Activated naive CD8-positive, alpha-beta T cell treated with anti-CD3 and anti-CD28 coated beads, Interleukin-2, amount 50 U/mL, for 24 hours (primary cell): ENCODE results near the gene PRKCZ.
A peak's percentile ranks its signal among the peaks of the same experiment; 100 is the strongest.

Experiments
- ATAC-seq: fragments of 150-1000 bp; cut with Tn5 transposase; one replicate; pipeline ENCODE4 v1.10.0; 2021
- DNase-seq: peaks from one replicate; pipeline ENCODE4 v3.0.0; 2021
- H3K27ac Mint-ChIP-seq: one replicate; pipeline ENCODE4 v1.8.0; 2021; ENCODE audit warnings: mild to moderate bottlenecking, mixed read lengths
- H3K27me3 Mint-ChIP-seq: one replicate; pipeline ENCODE4 v1.8.0; 2021; ENCODE audit warnings: mixed read lengths
- H3K36me3 Mint-ChIP-seq: one replicate; pipeline ENCODE4 v1.8.0; 2021; ENCODE audit warnings: low read depth, mixed read lengths
- H3K4me1 Mint-ChIP-seq: one replicate; pipeline ENCODE4 v1.8.0; 2021; ENCODE audit warnings: mixed read lengths
- H3K4me3 Mint-ChIP-seq: one replicate; pipeline ENCODE4 v1.8.0; 2021; ENCODE audit warnings: mild to moderate bottlenecking, moderate library complexity, mixed read lengths
- H3K9me3 Mint-ChIP-seq: one replicate; pipeline ENCODE4 v1.8.0; 2021; ENCODE audit warnings: mixed read lengths

The PRKCZ gene

GRCh38 chr1:2032737-2033136 lies 17.5 kb upstream of the PRKCZ start:
- ATAC-seq = no peak
- Mint-ChIP-seq H3K36me3 (no peaks in the 10 kb centered on the region), H3K9me3 (no peaks in the 10 kb centered on the region), H3K27ac (no peak overlapping the region), H3K4me1 (no peaks in the 10 kb centered on the region), H3K27me3 (no peaks in the 10 kb centered on the region), H3K4me3 (no peak overlapping the region)
- DNase-seq = no peak

- H3K27ac Mint-ChIP-seq = no peak overlapping the region
- no peak for DNase-seq
- no peaks in the 10 kb centered on the region for H3K36me3 Mint-ChIP-seq
- no peaks in the 10 kb centered on the region for H3K4me1 Mint-ChIP-seq
- H3K27me3 Mint-ChIP-seq = no peaks in the 10 kb centered on the region
- no peak for ATAC-seq
- H3K4me3 Mint-ChIP-seq = no peak overlapping the region
- H3K9me3 Mint-ChIP-seq = no peaks in the 10 kb centered on the region
Observed at GRCh38 chr1:2033165-2033564, 17.0 kb upstream of the PRKCZ start.

GRCh38 chr1:2036287-2036686 lies 13.9 kb upstream of the PRKCZ start:
- no peaks in the 10 kb centered on the region for H3K36me3 Mint-ChIP-seq
- DNase-seq = no peak
- H3K27me3 Mint-ChIP-seq = no peaks in the 10 kb centered on the region

GRCh38 chr1:2037314-2037979 lies 12.8 kb upstream of the PRKCZ start:
- DNase-seq (no peak), ATAC-seq (no peak)
- no peaks in the 10 kb centered on the region for H3K27me3 Mint-ChIP-seq
- H3K36me3 Mint-ChIP-seq = no peaks in the 10 kb centered on the region
- H3K4me3 Mint-ChIP-seq = no peak overlapping the region
- H3K4me1 Mint-ChIP-seq = no peaks in the 10 kb centered on the region
- H3K9me3 Mint-ChIP-seq = no peaks in the 10 kb centered on the region
- H3K27ac Mint-ChIP-seq = no peak overlapping the region

More at GRCh38 chr1:2036287-2036686, 13.9 kb upstream of the PRKCZ start:
- ATAC-seq = no peak
- no peak overlapping the region for H3K27ac Mint-ChIP-seq
- no peaks in the 10 kb centered on the region for H3K4me1 Mint-ChIP-seq
- no peak overlapping the region for H3K4me3 Mint-ChIP-seq
- no peaks in the 10 kb centered on the region for H3K9me3 Mint-ChIP-seq

GRCh38 chr1:2038229-2038628 lies 12.0 kb upstream of the PRKCZ start:
- Mint-ChIP-seq H3K9me3 (no peaks in the 10 kb centered on the region), H3K27me3 (no peaks in the 10 kb centered on the region), H3K4me1 (no peaks in the 10 kb centered on the region), H3K36me3 (no peaks in the 10 kb centered on the region), H3K27ac (no peak overlapping the region), H3K4me3 (no peak overlapping the region)
- DNase-seq = no peak
- no peak for ATAC-seq

GRCh38 chr1:2039251-2039650 lies 11.0 kb upstream of the PRKCZ start:
- Mint-ChIP-seq H3K36me3 (no peaks in the 10 kb centered on the region), H3K4me1 (peaks cover 5% of the 10 kb centered on the region), H3K27ac (no peak overlapping the region), H3K9me3 (no peaks in the 10 kb centered on the region), H3K4me3 (no peak overlapping the region), H3K27me3 (peaks cover 3% of the 10 kb centered on the region)
- ATAC-seq = no peak
- no peak for DNase-seq

- Mint-ChIP-seq H3K4me3 (no peak overlapping the region), H3K27me3 (peaks cover 8% of the 10 kb centered on the region), H3K4me1 (peaks cover 16% of the 10 kb centered on the region), H3K36me3 (no peaks in the 10 kb centered on the region), H3K9me3 (no peaks in the 10 kb centered on the region), H3K27ac (no peak overlapping the region)
- no peak for DNase-seq
- no peak for ATAC-seq
Observed at GRCh38 chr1:2041305-2041704, 8.9 kb upstream of the PRKCZ start.

GRCh38 chr1:2041887-2042286 lies 8.3 kb upstream of the PRKCZ start:
- H3K4me1 Mint-ChIP-seq = peaks cover 16% of the 10 kb centered on the region
- no peak overlapping the region for H3K27ac Mint-ChIP-seq
- H3K27me3 Mint-ChIP-seq = peaks cover 8% of the 10 kb centered on the region
- no peak overlapping the region for H3K4me3 Mint-ChIP-seq
- DNase-seq (no peak), ATAC-seq (no peak)
- H3K36me3 Mint-ChIP-seq = no peaks in the 10 kb centered on the region
- no peaks in the 10 kb centered on the region for H3K9me3 Mint-ChIP-seq

GRCh38 chr1:2042830-2043773 lies 7.1 kb upstream of the PRKCZ start:
- peaks cover 8% of the 10 kb centered on the region for H3K27me3 Mint-ChIP-seq
- H3K4me3 Mint-ChIP-seq = no peak overlapping the region
- H3K4me1 Mint-ChIP-seq = peaks cover 16% of the 10 kb centered on the region

GRCh38 chr1:2043886-2044285 lies 6.3 kb upstream of the PRKCZ start:
- Mint-ChIP-seq H3K36me3 (no peaks in the 10 kb centered on the region), H3K4me1 (peaks cover 17% of the 10 kb centered on the region), H3K4me3 (peak overlapping the region; percentile 39), H3K9me3 (no peaks in the 10 kb centered on the region), H3K27me3 (peaks cover 14% of the 10 kb centered on the region), H3K27ac (peak overlapping the region; percentile 21)
- ATAC-seq (no peak), DNase-seq (no peak)

More at GRCh38 chr1:2042830-2043773, 7.1 kb upstream of the PRKCZ start:
- ATAC-seq (no peak), DNase-seq (no peak)
- Mint-ChIP-seq H3K9me3 (no peaks in the 10 kb centered on the region), H3K36me3 (no peaks in the 10 kb centered on the region), H3K27ac (no peak overlapping the region)

- H3K4me3 Mint-ChIP-seq = peak overlapping the region; percentile 39
- DNase-seq (peak; percentile 87), ATAC-seq (peak; percentile 57)
- H3K4me1 Mint-ChIP-seq = peaks cover 24% of the 10 kb centered on the region
- peaks cover 20% of the 10 kb centered on the region for H3K27me3 Mint-ChIP-seq
- H3K27ac Mint-ChIP-seq = peak overlapping the region; percentile 21
- H3K9me3 Mint-ChIP-seq = no peaks in the 10 kb centered on the region
- no peaks in the 10 kb centered on the region for H3K36me3 Mint-ChIP-seq
Observed at GRCh38 chr1:2044510-2045319, 5.5 kb upstream of the PRKCZ start.

- DNase-seq = no peak
- H3K27ac Mint-ChIP-seq = peak overlapping the region; percentile 1
- peaks cover 24% of the 10 kb centered on the region for H3K4me1 Mint-ChIP-seq
- no peaks in the 10 kb centered on the region for H3K9me3 Mint-ChIP-seq
- ATAC-seq = no peak
- H3K36me3 Mint-ChIP-seq = no peaks in the 10 kb centered on the region
- peak overlapping the region; percentile 7 for H3K4me3 Mint-ChIP-seq
- H3K27me3 Mint-ChIP-seq = peaks cover 20% of the 10 kb centered on the region
Observed at GRCh38 chr1:2045468-2046173, 4.6 kb upstream of the PRKCZ start.

- H3K9me3 Mint-ChIP-seq = no peaks in the 10 kb centered on the region
- H3K36me3 Mint-ChIP-seq = no peaks in the 10 kb centered on the region
- no peak overlapping the region for H3K4me3 Mint-ChIP-seq
- peaks cover 24% of the 10 kb centered on the region for H3K4me1 Mint-ChIP-seq
- ATAC-seq = no peak
- DNase-seq = peak; percentile 78
- H3K27ac Mint-ChIP-seq = no peak overlapping the region
- peaks cover 20% of the 10 kb centered on the region for H3K27me3 Mint-ChIP-seq
Observed at GRCh38 chr1:2046174-2046917, 3.9 kb upstream of the PRKCZ start.
